GM18858 (cell line): ENCODE measurements around the gene SMCHD1.
"Not testable (repeated sequence)": the region's sequence is repeated elsewhere in the genome, so short reads cannot be mapped to it uniquely, and the experiment has no call there.

Source experiments
- ATAC-seq: cut with Tn5 transposase; IDR thresholded peaks from one replicate; pipeline ENCODE4 v1.9.1; 2021; ENCODE audit not compliant: unreplicated experiment

The SMCHD1 gene

GRCh38 chr18:2715990-2716389, 60.5 kb downstream of the SMCHD1 start:
- no peak for ATAC-seq

- ATAC-seq = no peak
Measured at GRCh38 chr18:2716394-2717326, 61.1 kb downstream of the SMCHD1 start.

- no peak for ATAC-seq
Measured at GRCh38 chr18:2717407-2717806, 61.9 kb downstream of the SMCHD1 start.

- ATAC-seq = no peak
Measured at GRCh38 chr18:2719040-2719439, 63.5 kb downstream of the SMCHD1 start.

- no peak for ATAC-seq
Measured at GRCh38 chr18:2723207-2723606, 67.7 kb downstream of the SMCHD1 start.

GRCh38 chr18:2729757-2730156, 74.2 kb downstream of the SMCHD1 start:
- ATAC-seq = no peak

- no peak for ATAC-seq
Measured at GRCh38 chr18:2736823-2737222, 81.3 kb downstream of the SMCHD1 start.

GRCh38 chr18:2740082-2740481, 84.6 kb downstream of the SMCHD1 start:
- not testable (repeated sequence) for ATAC-seq

- ATAC-seq = no peak
Measured at GRCh38 chr18:2746274-2746673, 90.7 kb downstream of the SMCHD1 start.

GRCh38 chr18:2758309-2758708, 102.8 kb downstream of the SMCHD1 start:
- ATAC-seq = no peak

GRCh38 chr18:2774669-2775068, 119.1 kb downstream of the SMCHD1 start:
- ATAC-seq = no peak

- ATAC-seq = no peak
Measured at GRCh38 chr18:2776601-2777000, 121.1 kb downstream of the SMCHD1 start.

GRCh38 chr18:2777241-2777640, 121.7 kb downstream of the SMCHD1 start:
- ATAC-seq = no peak

GRCh38 chr18:2780750-2781149, 125.2 kb downstream of the SMCHD1 start:
- no peak for ATAC-seq

GRCh38 chr18:2787225-2787624, 131.7 kb downstream of the SMCHD1 start:
- ATAC-seq = no peak

- no peak for ATAC-seq
Measured at GRCh38 chr18:2792395-2792794, 136.9 kb downstream of the SMCHD1 start.

- ATAC-seq = no peak
Measured at GRCh38 chr18:2794159-2794558, 138.6 kb downstream of the SMCHD1 start.

- ATAC-seq = peak; percentile 75
Measured at GRCh38 chr18:2797951-2798350, 142.4 kb downstream of the SMCHD1 start.

- no peak for ATAC-seq
Measured at GRCh38 chr18:2799369-2799768, 143.8 kb downstream of the SMCHD1 start.

- no peak for ATAC-seq
Measured at GRCh38 chr18:2805970-2806943, 150.7 kb downstream of the SMCHD1 start.

GRCh38 chr18:2808640-2809039, 153.1 kb downstream of the SMCHD1 start:
- ATAC-seq = not testable (repeated sequence)
